Stomach (tissue), 9 donors: ENCODE results near the gene RABEP2. TPM values are rescaled to one million over a fixed set of nuclear protein-coding genes. Genes with fewer than 3 reads are reported as not detected.

Experiments used
- DNase-seq, 2 donors: peaks; one replicate each; pipeline versions ENCODE4 v3.0.0 to v3.0.0-alpha.2; 2013 to 2019
- H3K27ac ChIP-seq, 5 donors: fragments of 200-600 bp in 4 of 5; sonication (generic) in 4 of 5; one replicate each; pipeline ENCODE4 v1.5.1; 2013 to 2019; ENCODE audit warnings: mild to moderate bottlenecking in 1 of 5, moderate library complexity in 1 of 5
- H3K27me3 ChIP-seq, 3 donors: fragments of 200-600 bp; sonication (generic); one replicate each; pipeline ENCODE4 v1.5.1; 2017 to 2019; ENCODE audit warnings: mixed run types in 1 of 3
- H3K36me3 ChIP-seq, 4 donors: fragments of 200-600 bp; sonication (generic); 1 replicate in 3 of 4; 2 replicates in 1 of 4; pipeline ENCODE4 v1.5.1; 2016 to 2019
- H3K4me1 ChIP-seq, 4 donors: fragments of 200-600 bp; sonication (generic); one replicate each; pipeline ENCODE4 v1.5.1; 2016 to 2019
- H3K4me3 ChIP-seq, 4 donors: fragments of 200-600 bp; sonication (generic) in 3 of 4; one replicate each; pipeline ENCODE4 v1.5.1; 2016 to 2019; ENCODE audit warnings: mild to moderate bottlenecking in 1 of 4
- H3K9me3 ChIP-seq, 4 donors: fragments of 200-600 bp; sonication (generic); one replicate each; pipeline ENCODE4 v1.5.1; 2016 to 2019
- CTCF ChIP-seq, 7 experiments: fragments of 450-650 bp in 4 of 7; fragments of 200-600 bp in 3 of 7; sonication (generic) in 3 of 7; IDR thresholded peaks; one replicate each; pipeline ENCODE4 v1.5.1; 2016 to 2019; ENCODE audit warnings: antibody characterized with exemption in 7 of 7, control low read depth in 2 of 7, mild to moderate bottlenecking in 1 of 7
- EP300 ChIP-seq: sonication (generic); formaldehyde crosslinking; IDR thresholded peaks from one replicate; pipeline ENCODE4 v1.6.1; 2017; ENCODE audit warnings: antibody characterized with exemption
- POLR2A ChIP-seq, 4 donors: fragments of 450-650 bp; IDR thresholded peaks; one replicate each; pipeline ENCODE4 v1.6.1; 2016; ENCODE audit warnings: antibody characterized with exemption in 4 of 4, control low read depth in 2 of 4, mild to moderate bottlenecking in 1 of 4, moderate library complexity in 1 of 4
- POLR2AphosphoS5 ChIP-seq, 3 donors: sonication (generic); formaldehyde crosslinking; IDR thresholded peaks; one replicate each; pipeline ENCODE4 v1.6.1; 2016; ENCODE audit warnings: antibody characterized with exemption in 3 of 3
- WGBS, 5 donors: extraction: QIAGEN DNeasy Blood & Tissue Kit in 3 of 5; methylation state at CpG; one replicate each; pipeline versions ENCODE4 v1.1.5 to v1.1.7; 2013 to 2018; 5-methylcytosine and 5-hydroxymethylcytosine counted together
- intact Hi-C: fragments of 100-400 bp; cut with DNase I; formaldehyde crosslinking; loops from one replicate; pipeline ENCODE4 v1.15.1; 2023; ENCODE audit warnings: low total_unique reads
- polyA plus RNA-seq, 3 donors: library from polyadenylated mRNA; stranded (reverse); fragments of 200-250 nt; gene quantifications; one replicate each; pipeline ENCODE4 v1.2.3, GENCODE V29; 2013
- total RNA-seq, 5 donors: library from RNA; depleted of rRNA; stranded (reverse); fragments of >200 nt; gene quantifications; one replicate each; pipeline versions ENCODE4 v1.1.0 to v1.2.3, GENCODE V29; 2014 to 2016
- donor health status: healthy with polysubstance abuse.
- donor health status: Bipolar disorder and iron deficiency.
- donor health status: healthy.

RABEP2 gene
- total and polyA plus RNA-seq, 8 donors = 20.3 to 350 (median 33.7) TPM

GRCh38 chr16:28901862-28902261 is 23.2 kb downstream of the RABEP2 start:
- no peaks in the 10 kb centered on the region for H3K4me1 ChIP-seq
- H3K27me3 ChIP-seq = no peaks in the 10 kb centered on the region
- H3K36me3 ChIP-seq = peaks cover 0 to 37% (median 33%) of the 10 kb centered on the region in 4 donors
- H3K4me3 ChIP-seq = no peak overlapping the region
- no peaks in the 10 kb centered on the region for H3K9me3 ChIP-seq
- intact Hi-C loops = no loop called here
- WGBS, 5 donors = 82 to 90% (median 88%) methylated on average over 13 to 15 of the region's 15 CpGs
- DNase-seq = no peak
- TF ChIP-seq POLR2AphosphoS5 (IDR thresholded peaks at IDR 0.05) (no peak), EP300 (no peak), POLR2A (IDR thresholded peaks at IDR 0.05) (no peak), CTCF (IDR thresholded peaks at IDR 0.05) (no peak)
- H3K27ac ChIP-seq = no peak overlapping the region

GRCh38 chr16:28900601-28901000 is 24.4 kb downstream of the RABEP2 start:
- Histone ChIP-seq H3K36me3 (peaks cover 0 to 25% (median 20%) of the 10 kb centered on the region in 4 donors), H3K27ac (no peak overlapping the region), H3K4me1 (no peaks in the 10 kb centered on the region), H3K9me3 (no peaks in the 10 kb centered on the region), H3K4me3 (no peak overlapping the region), H3K27me3 (no peaks in the 10 kb centered on the region)
- WGBS, 5 donors = 90 to 94% (median 92%) methylated on average over 23 to 25 of the region's 25 CpGs
- TF ChIP-seq CTCF (IDR thresholded peaks at IDR 0.05) (no peak), POLR2A (IDR thresholded peaks at IDR 0.05) (no peak), POLR2AphosphoS5 (IDR thresholded peaks at IDR 0.05) (no peak), EP300 (no peak)
- no peak for DNase-seq
- intact Hi-C loops = no loop called here

GRCh38 chr16:28899882-28900590 is 25.0 kb downstream of the RABEP2 start:
- TF ChIP-seq POLR2A (IDR thresholded peaks at IDR 0.05) = no peak
- TF ChIP-seq CTCF (IDR thresholded peaks at IDR 0.05) = no peak
- TF ChIP-seq POLR2AphosphoS5 (IDR thresholded peaks at IDR 0.05) = no peak
- TF ChIP-seq EP300 = no peak
- Histone ChIP-seq H3K9me3 (no peaks in the 10 kb centered on the region), H3K4me3 (no peak overlapping the region), H3K4me1 (no peaks in the 10 kb centered on the region), H3K36me3 (peaks cover 0 to 19% (median 14%) of the 10 kb centered on the region in 4 donors), H3K27me3 (no peaks in the 10 kb centered on the region), H3K27ac (no peak overlapping the region)
- intact Hi-C loops = no loop called here
- DNase-seq = no peak
- 89 to 93% (median 90%) methylated on average over 10 to 11 of the region's 11 CpGs for WGBS, 5 donors

GRCh38 chr16:28898942-28899341 is 26.1 kb downstream of the RABEP2 start:
- TF ChIP-seq CTCF (IDR thresholded peaks at IDR 0.05) (no peak), EP300 (no peak)
- no peaks in the 10 kb centered on the region for H3K9me3 ChIP-seq
- no peaks in the 10 kb centered on the region for H3K27me3 ChIP-seq
- H3K27ac ChIP-seq = no peak overlapping the region
- peaks cover 0 to 8% (median 4%) of the 10 kb centered on the region in 4 donors for H3K36me3 ChIP-seq
- intact Hi-C loops = no loop called here
- WGBS, 5 donors = 84 to 91% (median 87%) methylated on average over 4 of the region's 4 CpGs
- H3K4me1 ChIP-seq = no peaks in the 10 kb centered on the region
- no peak overlapping the region for H3K4me3 ChIP-seq
- no peak for DNase-seq
